Esophagus muscularis mucosa (tissue), 4 donors: ENCODE data around the gene APOM. TPM values are rescaled to one million over a fixed set of nuclear protein-coding genes. Genes with fewer than 3 reads are reported as not detected.

ENCODE experiments used
- DNase-seq: peaks from one replicate; pipeline ENCODE4 v3.0.0-alpha.2; 2017; ENCODE audit errors: extremely low spot score
- H3K27ac ChIP-seq, 4 donors: fragments of 200-600 bp; sonication (generic); replicated peaks in 1 of 4; 1 replicate in 3 of 4; 2 replicates in 1 of 4; pipeline ENCODE4 v1.5.1; 2016 to 2019; ENCODE audit warnings: mild to moderate bottlenecking in 1 of 4
- H3K27me3 ChIP-seq, 4 donors: fragments of 200-600 bp; sonication (generic); one replicate each; pipeline versions ENCODE4 v1.5.1 to v1.6.0; 2016 to 2019
- H3K36me3 ChIP-seq, 4 donors: fragments of 200-600 bp; sonication (generic); one replicate each; pipeline ENCODE4 v1.5.1; 2016 to 2019
- H3K4me1 ChIP-seq, 4 donors: fragments of 200-600 bp; sonication (generic); one replicate each; pipeline ENCODE4 v1.5.1; 2016 to 2019
- H3K4me3 ChIP-seq, 4 donors: fragments of 200-600 bp; sonication (generic); 1 replicate in 2 of 4; 2 replicates in 2 of 4; pipeline ENCODE4 v1.5.1; 2016 to 2019; ENCODE audit warnings: mild to moderate bottlenecking in 4 of 4, moderate library complexity in 1 of 4
- H3K9me3 ChIP-seq, 4 donors: fragments of 200-600 bp; sonication (generic); 1 replicate in 3 of 4; 2 replicates in 1 of 4; pipeline ENCODE4 v1.5.1; 2016 to 2019
- CTCF ChIP-seq, 3 experiments: fragments of 200-600 bp in 2 of 3; fragments of 450-650 bp in 1 of 3; sonication (generic) in 2 of 3; IDR thresholded peaks; one replicate each; pipeline ENCODE4 v1.5.1; 2017 to 2019; ENCODE audit warnings: antibody characterized with exemption in 3 of 3, mild to moderate bottlenecking in 2 of 3, moderate library complexity in 1 of 3
- EP300 ChIP-seq: sonication (generic); formaldehyde crosslinking; IDR thresholded peaks from one replicate; pipeline ENCODE4 v1.6.1; 2017; ENCODE audit warnings: antibody characterized with exemption
- POLR2A ChIP-seq: fragments of 450-650 bp; IDR thresholded peaks from one replicate; pipeline ENCODE4 v1.6.1; 2017; ENCODE audit warnings: antibody characterized with exemption, moderate library complexity, mild to moderate bottlenecking, low read depth
- POLR2AphosphoS5 ChIP-seq, 2 donors: sonication (generic); formaldehyde crosslinking; IDR thresholded peaks; one replicate each; pipeline ENCODE4 v1.6.1; 2017; ENCODE audit warnings: antibody characterized with exemption in 2 of 2
- WGBS: methylation state at CpG from one replicate; pipeline ENCODE4 v1.1.5; 2018; 5-methylcytosine and 5-hydroxymethylcytosine counted together
- intact Hi-C: fragments of 100-400 bp; cut with DNase I; formaldehyde crosslinking; loops from one replicate; pipeline ENCODE4 v1.15.1; 2023
- total RNA-seq, 4 donors: library from RNA; depleted of rRNA; stranded (reverse); fragments of >200 nt; gene quantifications; one replicate each; pipeline versions ENCODE4 v1.1.0 to v1.2.1, GENCODE V29; 2016

Gene APOM
- total RNA-seq, 4 donors from 2014 or later = 1.5 to 3.3 (median 2.0) TPM

GRCh38 chr6:31681135-31681671 is 25.5 kb downstream of the APOM start:
- DNase-seq = no peak

GRCh38 chr6:31683591-31683990 is 27.9 kb downstream of the APOM start:
- no peaks in the 10 kb centered on the region for H3K9me3 ChIP-seq
- peak overlapping the region in 3 of 4 donors; percentile 24 to 44 (median 30) for H3K4me3 ChIP-seq
- WGBS = 84% methylated on average over 13 of the region's 13 CpGs
- H3K27ac ChIP-seq = peak overlapping the region in 3 of 4 donors; percentile 6 to 27 (median 14)
- H3K36me3 ChIP-seq = peaks cover 24 to 42% (median 32%) of the 10 kb centered on the region in 4 donors
- TF ChIP-seq CTCF (IDR thresholded peaks at IDR 0.05) (no peak), POLR2AphosphoS5 (IDR thresholded peaks at IDR 0.05) (no peak), POLR2A (no peak), EP300 (no peak)
- no peak for DNase-seq
- peaks cover 12 to 33% (median 30%) of the 10 kb centered on the region in 4 donors for H3K4me1 ChIP-seq
- no peaks in the 10 kb centered on the region for H3K27me3 ChIP-seq
- intact Hi-C loops = loop anchor here (5.0 to 10.0 kb wide), 2 partner anchors 149 to 181 kb away; partner anchors contain the start of gene NEU1

More at GRCh38 chr6:31681135-31681671, 25.5 kb downstream of the APOM start:
- TF ChIP-seq POLR2AphosphoS5 (IDR thresholded peaks at IDR 0.05) = peak in 1 of 2 donors; percentile 26
- no peak for TF ChIP-seq EP300
- TF ChIP-seq CTCF (IDR thresholded peaks at IDR 0.05) = peak in 2 of 3 experiments; percentile 27 to 31
- TF ChIP-seq POLR2A = no peak
- no peaks in the 10 kb centered on the region for H3K27me3 ChIP-seq
- H3K9me3 ChIP-seq = no peaks in the 10 kb centered on the region
- peak overlapping the region; percentile 68 to 84 (median 80) for H3K27ac ChIP-seq
- H3K4me1 ChIP-seq = peaks cover 12 to 33% (median 30%) of the 10 kb centered on the region in 4 donors
- H3K4me3 ChIP-seq = peak overlapping the region; percentile 52 to 65 (median 58)
- H3K36me3 ChIP-seq = peaks cover 3 to 18% (median 8%) of the 10 kb centered on the region in 4 donors
- 6% methylated on average over 21 of the region's 40 CpGs for WGBS
- intact Hi-C loops = loop anchor here (2.0 to 10.0 kb wide), 3 partner anchors 88 to 184 kb away; partner anchors contain the start of gene NEU1

GRCh38 chr6:31686483-31686882 is 30.8 kb downstream of the APOM start:
- intact Hi-C loops = loop anchor here (10.0 kb wide), 1 partner anchor 178 kb away; the partner anchor contains the start of gene NEU1
- H3K4me3 ChIP-seq = no peak overlapping the region
- 77% methylated on average over 5 of the region's 5 CpGs for WGBS
- peaks cover 0 to 16% (median 15%) of the 10 kb centered on the region in 4 donors for H3K4me1 ChIP-seq
- no peaks in the 10 kb centered on the region for H3K9me3 ChIP-seq
- peaks cover 36 to 71% (median 61%) of the 10 kb centered on the region in 4 donors for H3K36me3 ChIP-seq
- DNase-seq = no peak
- TF ChIP-seq EP300 (no peak), POLR2AphosphoS5 (IDR thresholded peaks at IDR 0.05) (no peak), CTCF (IDR thresholded peaks at IDR 0.05) (no peak), POLR2A (no peak)
- H3K27me3 ChIP-seq = no peaks in the 10 kb centered on the region
- no peak overlapping the region for H3K27ac ChIP-seq

- Histone ChIP-seq H3K36me3 (peaks cover 39 to 79% (median 70%) of the 10 kb centered on the region in 4 donors), H3K4me3 (no peak overlapping the region), H3K27me3 (no peaks in the 10 kb centered on the region), H3K9me3 (no peaks in the 10 kb centered on the region), H3K27ac (no peak overlapping the region), H3K4me1 (peaks cover 0 to 11% (median 10%) of the 10 kb centered on the region in 4 donors)
- WGBS = 77% methylated on average over 8 of the region's 8 CpGs
- no peak for DNase-seq
- TF ChIP-seq EP300 (no peak), POLR2AphosphoS5 (IDR thresholded peaks at IDR 0.05) (no peak), CTCF (IDR thresholded peaks at IDR 0.05) (no peak)
- intact Hi-C loops = loop anchor here (10.0 kb wide), 1 partner anchor 177 kb away; the partner anchor contains the start of gene NEU1
Observed at GRCh38 chr6:31687321-31687720, 31.6 kb downstream of the APOM start.
